Stimulated activated CD8-positive, alpha-beta memory T cell treated with anti-CD3 and anti-CD28 coated beads, Interleukin-7, amount 100 ng/mL, for 4 hours (primary cell): Measurements from ENCODE around the gene NTMT1.

Experiments
- DNase-seq, 2 donors: peaks; one replicate each; pipeline ENCODE4 v3.0.0-alpha.2; 2020; ENCODE audit warnings: low read depth in 2 of 2

Gene NTMT1

DNA sequence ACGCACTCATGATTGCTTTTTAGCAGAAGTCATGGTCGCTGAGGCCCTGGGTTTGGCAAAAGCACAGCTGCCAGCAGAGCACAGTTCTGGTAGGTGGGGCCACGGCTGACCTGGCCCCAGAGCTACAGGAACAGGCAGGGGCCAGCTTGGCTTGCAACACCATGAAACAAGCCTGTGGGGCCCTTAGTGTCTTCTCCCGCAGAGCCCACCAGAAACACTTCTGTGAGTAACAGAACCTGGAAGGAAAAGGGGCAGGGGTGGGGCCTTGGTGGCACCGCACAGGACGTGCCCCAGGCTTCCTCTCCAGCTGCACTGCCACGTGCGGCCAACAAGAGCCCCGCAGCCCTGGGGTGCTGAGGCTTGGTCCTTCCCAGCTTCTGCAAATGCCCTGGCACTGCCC lies 11.1 kb downstream of the NTMT1 start:
- no peak for DNase-seq

GRCh38 chr9:129637673-129638439 lies 11.9 kb downstream of the NTMT1 start:
- DNase-seq: no peak

- no peak for DNase-seq
These were observed 13.2 kb downstream of the NTMT1 start for GRCh38 chr9:129639034-129639630.

DNA sequence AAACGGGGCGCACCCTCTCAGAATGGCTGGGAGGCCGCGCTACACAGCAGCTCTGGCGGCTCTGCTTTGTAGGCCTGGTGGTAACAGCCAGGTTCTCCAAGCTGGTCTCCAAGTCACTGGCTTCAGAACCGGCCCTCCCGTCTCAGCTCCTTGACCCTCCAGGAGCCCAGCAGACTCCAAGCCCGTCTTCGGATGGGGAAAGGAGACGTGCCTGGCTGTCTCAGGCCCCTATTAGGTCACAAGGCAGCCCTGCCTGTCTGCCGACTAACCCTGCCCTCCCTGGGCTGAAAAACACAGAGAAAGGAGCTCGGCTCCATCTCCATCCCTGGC lies 13.8 kb downstream of the NTMT1 start:
- DNase-seq: no peak

DNA sequence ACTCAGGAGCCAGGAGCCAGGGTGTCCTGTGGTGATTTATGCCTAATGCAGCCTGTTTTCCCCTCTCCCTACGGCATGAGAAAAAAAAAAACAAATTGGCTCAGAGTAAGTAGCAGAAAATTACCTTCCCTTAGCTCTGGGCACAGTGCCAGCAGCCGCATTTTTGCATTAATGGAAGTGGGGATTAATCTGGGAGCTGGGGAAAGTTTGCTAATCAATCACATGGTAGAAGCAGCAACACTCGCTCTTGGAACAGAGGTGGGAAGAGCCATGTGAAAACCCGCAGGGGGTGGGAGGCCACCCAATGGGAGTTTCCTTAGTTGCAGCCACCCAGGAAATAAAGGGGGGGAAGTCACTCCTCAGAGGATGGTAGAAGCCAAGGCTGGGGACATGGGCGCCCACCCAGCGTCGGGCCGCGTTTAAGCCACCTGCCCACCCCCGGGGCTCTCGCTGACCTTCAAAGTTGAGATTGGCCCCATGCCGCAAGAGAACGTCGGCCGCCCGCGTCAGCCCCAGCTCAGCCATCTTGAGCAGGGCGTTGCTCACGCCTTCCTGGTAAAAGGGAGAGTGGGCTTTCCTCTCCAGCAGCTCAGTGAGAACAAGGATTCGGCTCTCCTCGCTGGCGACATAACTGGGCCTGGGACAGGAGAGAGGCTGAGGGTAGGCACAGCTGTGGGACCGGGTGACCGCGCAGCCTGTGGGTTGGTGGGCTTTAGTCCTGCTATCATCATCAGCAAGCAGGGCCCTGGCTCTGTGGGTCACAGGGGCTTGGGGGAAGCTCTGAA lies 14.3 kb downstream of the NTMT1 start:
- DNase-seq: no peak

DNA sequence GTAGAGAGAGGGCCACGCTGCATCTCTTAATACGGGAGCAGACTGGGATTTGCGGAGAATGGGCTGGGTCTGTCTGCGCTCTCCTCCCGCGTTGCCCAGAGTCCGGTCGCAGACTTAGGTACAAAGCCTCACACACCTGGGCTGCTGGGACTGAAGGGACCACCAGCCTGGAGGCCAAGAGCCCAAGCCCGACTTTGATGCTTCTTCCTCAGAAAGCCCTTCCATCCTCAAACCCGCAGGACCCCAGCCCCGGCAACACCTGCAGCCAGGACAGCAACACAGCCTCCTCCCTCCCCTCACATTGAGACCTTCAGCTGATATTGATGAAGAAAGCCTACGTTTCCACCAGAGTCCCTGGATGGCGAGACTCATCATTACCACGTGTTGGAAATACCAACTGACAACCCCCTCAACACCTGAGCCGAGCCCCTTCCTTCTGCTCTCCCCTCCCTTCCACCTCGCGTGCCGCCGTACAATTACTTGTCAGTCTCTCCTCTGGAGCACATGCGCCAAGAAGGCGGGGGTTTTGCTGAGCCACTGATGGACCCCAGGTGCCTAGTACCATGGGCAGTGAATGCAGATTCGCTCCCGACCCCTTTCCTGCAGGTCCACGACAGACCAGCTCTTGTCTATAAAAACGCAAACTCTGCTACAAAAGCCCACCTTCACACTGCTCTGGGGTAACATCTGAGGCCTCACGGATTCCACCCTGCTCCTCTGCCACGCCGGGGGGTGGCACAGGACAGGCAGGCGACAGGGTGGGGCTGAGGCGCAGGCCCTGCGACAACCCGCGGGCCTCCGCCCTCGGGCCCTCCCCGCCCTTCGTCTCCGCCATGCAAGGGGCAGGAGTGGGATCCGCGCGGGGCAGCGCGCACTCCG lies 15.1 kb downstream of the NTMT1 start:
- DNase-seq: no peak

DNA sequence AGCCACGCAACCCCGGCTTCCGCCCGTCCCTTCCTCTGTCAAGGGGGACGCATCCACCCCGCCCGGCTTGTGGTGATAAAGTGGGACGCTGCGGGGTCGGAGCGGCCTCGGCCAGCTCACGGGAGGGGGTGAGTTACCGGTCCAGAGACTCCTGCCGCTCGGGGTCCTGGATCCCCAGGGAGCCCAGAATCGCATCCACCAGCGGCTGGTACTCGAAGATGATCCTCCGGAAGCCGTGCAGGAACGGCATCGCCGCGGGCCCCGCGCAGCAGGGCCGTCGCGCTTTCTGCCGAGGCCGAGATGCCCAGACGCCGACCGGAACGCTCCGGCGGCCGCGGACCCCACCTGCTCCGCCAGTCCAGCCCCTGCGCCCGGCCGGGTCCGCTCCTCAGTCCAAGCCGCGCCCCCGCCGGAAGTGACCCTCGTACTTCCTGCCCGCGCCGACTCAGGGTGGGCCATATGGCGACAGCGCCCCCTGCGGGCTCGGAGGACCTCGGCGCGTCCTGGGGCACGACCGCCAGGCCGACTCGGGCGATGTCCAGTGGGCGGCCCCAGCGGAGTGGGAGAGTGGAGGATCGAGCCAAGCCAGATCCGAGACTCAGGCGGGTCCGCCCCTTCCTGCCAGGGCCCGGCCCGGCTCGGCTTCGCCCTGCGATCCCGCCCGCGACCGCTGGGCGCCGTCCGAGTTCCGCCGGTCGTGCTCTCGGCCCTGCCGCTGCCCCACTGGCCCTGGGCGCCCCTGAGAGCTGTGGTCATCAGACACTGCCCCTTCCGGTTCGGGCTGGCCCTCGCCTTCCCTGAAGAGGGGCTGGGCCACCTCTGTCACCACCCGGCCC lies 16.0 kb downstream of the NTMT1 start, which contains the start of gene ASB6:
Gene ASB6 (minus strand): TSS at position 402 of the 836 bp plus-strand sequence. CDS start 152 bp downstream, at position 250.
- DNase-seq: peak; percentile 78 to 87

DNA sequence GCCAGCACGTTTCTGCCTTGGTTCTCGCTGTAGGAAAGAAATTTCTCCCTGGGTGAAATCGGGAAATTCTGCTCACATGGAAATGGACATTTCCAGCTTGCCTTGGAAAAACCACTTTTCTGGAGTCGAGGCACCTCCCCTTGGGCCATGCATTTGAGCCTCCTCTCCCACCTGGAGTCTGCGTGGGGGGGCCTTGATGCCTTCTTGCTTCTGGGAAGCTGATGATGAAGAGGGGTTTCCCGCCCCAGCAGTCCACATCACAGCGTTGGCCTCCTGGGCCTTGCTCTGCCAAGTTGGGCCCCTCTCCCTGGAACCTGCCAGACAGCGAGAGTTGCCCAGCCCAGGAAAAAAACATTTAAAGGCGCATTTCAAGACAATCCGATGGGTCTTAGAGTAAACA lies 17.7 kb downstream of the NTMT1 start:
- DNase-seq: no peak

GRCh38 chr9:129644365-129644764 lies 18.4 kb downstream of the NTMT1 start:
- no peak for DNase-seq

GRCh38 chr9:129644902-129645301 lies 18.9 kb downstream of the NTMT1 start:
- no peak for DNase-seq

- no peak for DNase-seq
These were observed 20.3 kb downstream of the NTMT1 start for GRCh38 chr9:129646252-129646651.

DNA sequence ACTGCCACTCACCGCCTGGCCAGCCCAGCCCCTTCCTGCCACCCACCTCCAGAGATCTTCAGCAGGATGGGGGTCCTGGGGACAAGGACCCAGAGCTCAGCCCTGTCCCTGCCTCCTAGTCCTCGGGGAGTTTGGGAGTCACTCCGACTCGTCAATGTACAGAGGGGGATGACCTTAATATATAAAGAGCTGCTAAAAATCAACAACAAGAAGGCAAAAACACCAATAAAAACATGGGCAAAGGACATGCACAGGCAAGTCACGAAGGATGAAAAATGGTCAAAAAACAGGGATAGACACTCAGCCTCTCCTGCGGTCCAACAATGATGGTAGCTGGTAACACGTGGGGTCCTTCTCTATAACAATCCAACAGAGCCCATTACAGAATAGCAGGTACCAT lies 20.7 kb downstream of the NTMT1 start:
- DNase-seq: no peak

GRCh38 chr9:129647635-129648034 lies 21.7 kb downstream of the NTMT1 start:
- no peak for DNase-seq

GRCh38 chr9:129648092-129648763 lies 22.3 kb downstream of the NTMT1 start:
- DNase-seq: no peak

DNA sequence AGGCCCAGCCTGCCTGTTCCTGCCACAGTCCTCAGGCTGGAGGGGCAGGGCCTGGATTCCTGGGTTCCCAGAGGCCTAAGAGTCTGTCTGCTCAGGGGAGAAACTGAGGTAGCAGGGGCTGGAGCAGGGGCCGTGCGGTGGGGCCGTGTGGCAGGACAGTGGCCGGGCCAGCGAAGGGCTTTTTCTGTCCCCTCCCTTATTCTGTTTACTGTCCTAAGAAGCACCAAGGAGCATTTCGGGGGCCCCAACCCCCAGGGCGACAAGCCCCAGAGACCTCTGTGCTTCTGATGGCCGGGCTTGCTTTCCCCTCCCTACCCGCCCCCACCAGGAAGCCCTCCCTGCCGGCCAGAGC lies 22.8 kb downstream of the NTMT1 start:
- no peak for DNase-seq

GRCh38 chr9:129649726-129650679 lies 24.0 kb downstream of the NTMT1 start:
- DNase-seq: no peak

- no peak for DNase-seq
These were observed 24.8 kb downstream of the NTMT1 start for GRCh38 chr9:129650680-129651235.

DNA sequence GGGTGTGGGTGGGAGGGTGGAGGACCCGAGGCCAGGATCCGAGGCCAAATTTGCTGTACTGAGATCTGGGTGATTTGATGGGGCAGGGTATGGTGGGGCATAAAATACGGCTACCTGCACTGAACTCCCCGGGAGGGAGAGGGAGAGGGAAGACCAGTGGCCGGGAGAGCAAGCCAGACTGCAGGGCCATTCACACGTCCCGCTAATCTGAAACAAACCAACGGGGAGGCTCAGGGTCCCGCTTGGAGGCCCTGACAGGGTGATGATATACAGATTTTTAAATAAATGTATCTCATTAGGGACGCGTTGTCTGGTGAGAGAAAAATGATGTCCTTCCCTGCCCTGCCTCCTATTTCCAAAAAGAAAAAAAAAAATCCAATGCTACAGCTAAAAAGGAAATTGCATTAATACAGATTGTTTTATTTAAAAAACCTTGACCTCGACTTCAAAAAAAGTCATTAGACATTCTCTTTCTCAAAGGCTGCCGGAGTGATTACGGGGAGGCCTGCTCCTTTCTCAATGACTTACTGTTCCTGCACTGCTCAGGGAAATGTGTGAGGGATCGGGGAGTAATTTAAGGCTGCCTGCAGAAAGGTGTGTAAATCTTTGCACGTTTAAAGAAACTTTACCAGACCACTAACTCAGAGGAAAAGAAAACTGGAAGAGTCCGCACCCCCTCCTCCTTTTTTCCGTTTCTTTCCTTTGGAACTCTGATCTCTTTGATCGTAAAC lies 28.0 kb downstream of the NTMT1 start:
- DNase-seq: no peak
